Smooth muscle cell (in vitro differentiated cells): ENCODE measurements around the gene AP3S1. TPM values are rescaled to one million over a fixed set of nuclear protein-coding genes. Genes with fewer than 3 reads are reported as not detected.
"Not testable (repeated sequence)": the region's sequence is repeated elsewhere in the genome, so short reads cannot be mapped to it uniquely, and the experiment has no call there.

Experiments
- DNase-seq: peaks from one replicate; lab custom pipeline; 2025; ENCODE audit not compliant: unreplicated experiment; lab: John Stamatoyannopoulos, UW
- H2AFZ ChIP-seq: fragments of 200-600 bp; sonication (generic); 2 replicates; pipeline ENCODE4 v1.6.0; 2016; ENCODE audit warnings: antibody characterized with exemption, low read depth, mild to moderate bottlenecking
- H3F3A ChIP-seq: fragments of 200-600 bp; sonication (generic); 2 replicates; pipeline ENCODE4 v1.6.0; 2017; ENCODE audit warnings: antibody characterized with exemption, low read depth
- H3K27ac ChIP-seq: fragments of 200-600 bp; sonication (generic); 2 replicates; pipeline ENCODE4 v1.5.1; 2016; ENCODE audit warnings: low read depth, mild to moderate bottlenecking
- H3K27me3 ChIP-seq: fragments of 200-600 bp; sonication (generic); 2 replicates; pipeline ENCODE4 v1.6.1; 2016; ENCODE audit warnings: low read depth, mild to moderate bottlenecking
- H3K36me3 ChIP-seq: fragments of 200-600 bp; sonication (generic); 2 replicates; pipeline ENCODE4 v1.5.1; 2016; ENCODE audit warnings: low read depth
- H3K4me1 ChIP-seq: fragments of 200-600 bp; sonication (generic); 2 replicates; pipeline ENCODE4 v1.5.1; 2016; ENCODE audit warnings: low read depth
- H3K4me2 ChIP-seq: fragments of 200-600 bp; sonication (generic); 2 replicates; pipeline ENCODE4 v1.6.0; 2016; ENCODE audit warnings: mild to moderate bottlenecking
- H3K4me3 ChIP-seq: fragments of 200-600 bp; sonication (generic); 2 replicates; pipeline ENCODE4 v1.5.1; 2016; ENCODE audit warnings: mild to moderate bottlenecking
- H3K79me2 ChIP-seq: fragments of 200-600 bp; sonication (generic); 2 replicates; pipeline ENCODE4 v1.6.0; 2016; ENCODE audit warnings: low read depth, mild to moderate bottlenecking
- H3K9ac ChIP-seq: fragments of 200-600 bp; sonication (generic); 2 replicates; pipeline ENCODE4 v1.6.0; 2016; ENCODE audit warnings: low read depth
- H3K9me3 ChIP-seq: fragments of 200-600 bp; sonication (generic); replicated peaks from 2 replicates; pipeline ENCODE4 v1.5.1; 2016; ENCODE audit warnings: low read depth
- H4K20me1 ChIP-seq: fragments of 200-600 bp; sonication (generic); 2 replicates; pipeline ENCODE4 v1.6.0; 2016; ENCODE audit warnings: low read depth
- WGBS: methylation state at CpG from one replicate; pipeline ENCODE4 v1.1.7; 2016; ENCODE audit warnings: low lambda C conversion rate; 5-methylcytosine and 5-hydroxymethylcytosine counted together
- polyA plus RNA-seq: library from polyadenylated mRNA; unstranded; fragments of >200 nt; fragmentation: Nextera tagmentation; extraction: Ambion mirVana; gene quantifications from 2 replicates; pipeline ENCODE4 v1.2.1, GENCODE V29; 2016
- total RNA-seq: library from RNA; depleted of rRNA; stranded (reverse); fragments of >200 nt; gene quantifications from 2 replicates; pipeline ENCODE4 v1.2.3, GENCODE V29; 2014
- TF ChIP-seq, protein P1 (sequence below): fragments of 200-600 bp; sonication (generic); IDR thresholded peaks from 2 replicates; pipeline ENCODE4 v1.5.1; 2017; ENCODE audit warnings: borderline replicate concordance, mild to moderate bottlenecking, antibody characterized with exemption; ENCODE audit not compliant: insufficient read depth, poor library complexity, severe bottlenecking

AP3S1 gene
- total and polyA plus RNA-seq, 2 experiments from 2014 or later = 130 to 191 TPM

DNA sequence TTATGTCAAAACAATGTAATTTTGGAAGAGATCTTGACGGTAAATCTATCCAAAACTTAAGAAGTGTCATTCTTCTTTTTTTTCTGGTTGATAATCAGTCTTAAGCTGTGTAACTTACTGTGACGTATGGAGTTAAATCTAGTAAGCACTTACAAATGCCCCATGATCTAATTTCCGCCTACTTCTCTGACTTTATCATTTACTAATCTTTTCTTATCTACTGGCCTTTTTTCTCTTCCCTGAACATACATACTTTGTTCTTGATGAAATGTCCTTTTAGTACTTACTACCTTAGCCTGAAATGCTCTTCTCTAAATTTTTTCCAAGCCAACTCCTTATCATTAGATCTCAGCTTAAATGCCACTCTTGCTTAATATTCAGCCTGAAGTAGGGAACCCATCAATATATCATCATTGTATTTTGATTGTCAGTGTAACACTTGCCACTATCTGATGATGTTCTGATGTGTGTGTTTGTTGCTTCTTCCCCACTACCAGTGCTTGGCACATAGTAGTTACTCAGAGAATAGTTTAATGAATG is 27.6 kb downstream of the AP3S1 start:
- Histone ChIP-seq H3K9me3 (no peaks in the 10 kb centered on the region), H3K36me3 (no peaks in the 10 kb centered on the region), H3F3A (no peaks in the 10 kb centered on the region), H3K4me1 (no peaks in the 10 kb centered on the region), H3K79me2 (peaks cover 43% of the 10 kb centered on the region), H3K4me2 (no peak overlapping the region), H4K20me1 (peaks cover 68% of the 10 kb centered on the region), H3K27ac (no peak overlapping the region), H3K27me3 (no peaks in the 10 kb centered on the region), H2AFZ (no peak overlapping the region), H3K9ac (no peak overlapping the region), H3K4me3 (no peak overlapping the region)
- TF ChIP-seq, protein P1, sequence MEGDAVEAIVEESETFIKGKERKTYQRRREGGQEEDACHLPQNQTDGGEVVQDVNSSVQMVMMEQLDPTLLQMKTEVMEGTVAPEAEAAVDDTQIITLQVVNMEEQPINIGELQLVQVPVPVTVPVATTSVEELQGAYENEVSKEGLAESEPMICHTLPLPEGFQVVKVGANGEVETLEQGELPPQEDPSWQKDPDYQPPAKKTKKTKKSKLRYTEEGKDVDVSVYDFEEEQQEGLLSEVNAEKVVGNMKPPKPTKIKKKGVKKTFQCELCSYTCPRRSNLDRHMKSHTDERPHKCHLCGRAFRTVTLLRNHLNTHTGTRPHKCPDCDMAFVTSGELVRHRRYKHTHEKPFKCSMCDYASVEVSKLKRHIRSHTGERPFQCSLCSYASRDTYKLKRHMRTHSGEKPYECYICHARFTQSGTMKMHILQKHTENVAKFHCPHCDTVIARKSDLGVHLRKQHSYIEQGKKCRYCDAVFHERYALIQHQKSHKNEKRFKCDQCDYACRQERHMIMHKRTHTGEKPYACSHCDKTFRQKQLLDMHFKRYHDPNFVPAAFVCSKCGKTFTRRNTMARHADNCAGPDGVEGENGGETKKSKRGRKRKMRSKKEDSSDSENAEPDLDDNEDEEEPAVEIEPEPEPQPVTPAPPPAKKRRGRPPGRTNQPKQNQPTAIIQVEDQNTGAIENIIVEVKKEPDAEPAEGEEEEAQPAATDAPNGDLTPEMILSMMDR = no peak
- 48% methylated on average over 3 of the region's 3 CpGs for WGBS
- no peak for DNase-seq

DNA sequence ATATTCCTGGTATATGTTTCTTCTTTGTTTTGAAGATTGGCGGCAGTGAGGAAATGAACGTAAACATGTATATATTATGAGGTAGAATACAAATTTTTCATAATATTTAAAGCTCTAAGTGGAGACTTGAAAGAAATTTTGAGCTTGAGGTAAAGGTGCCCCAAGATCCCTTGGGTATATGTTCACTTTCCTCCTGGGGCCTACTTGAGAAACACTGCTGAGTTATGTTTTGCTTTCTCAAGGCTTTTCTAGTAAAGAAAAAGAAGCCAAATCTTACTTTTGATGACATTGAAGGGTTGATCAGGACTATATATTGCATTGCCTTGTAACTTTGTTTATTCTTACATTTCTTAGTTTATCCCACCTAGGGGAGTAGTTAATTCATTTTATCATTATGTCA is 30.7 kb downstream of the AP3S1 start:
- H3K4me2 ChIP-seq = no peak overlapping the region
- H3K27me3 ChIP-seq = no peaks in the 10 kb centered on the region
- no peaks in the 10 kb centered on the region for H3F3A ChIP-seq
- TF ChIP-seq, protein P1 = no peak
- H3K36me3 ChIP-seq = peaks cover 4% of the 10 kb centered on the region
- no peak for DNase-seq
- H3K4me3 ChIP-seq = no peak overlapping the region
- no peaks in the 10 kb centered on the region for H3K9me3 ChIP-seq
- peaks cover 41% of the 10 kb centered on the region for H4K20me1 ChIP-seq
- peaks cover 18% of the 10 kb centered on the region for H3K79me2 ChIP-seq
- 98% methylated on average over 2 of the region's 2 CpGs for WGBS
- H3K4me1 ChIP-seq = no peaks in the 10 kb centered on the region
- no peak overlapping the region for H3K27ac ChIP-seq
- no peak overlapping the region for H3K9ac ChIP-seq
- no peak overlapping the region for H2AFZ ChIP-seq

DNA sequence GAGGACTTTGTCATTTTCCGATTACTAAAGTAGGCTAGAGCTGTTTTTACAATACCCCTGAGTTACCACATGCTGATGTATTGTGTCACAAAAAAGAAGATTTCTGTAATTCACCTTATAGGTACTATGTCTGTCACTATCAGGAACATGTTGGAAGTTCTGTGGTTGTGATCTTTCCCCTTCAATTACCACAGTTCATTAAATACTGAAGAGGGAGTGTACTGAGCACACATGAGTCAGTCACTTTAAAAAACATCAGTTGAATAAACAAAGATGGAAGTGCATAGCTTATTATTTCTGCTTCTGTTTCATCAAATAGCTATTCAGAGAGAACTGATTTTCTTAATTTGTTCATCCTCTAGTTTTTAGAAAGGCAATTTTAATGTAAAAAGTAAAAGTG is 31.7 kb downstream of the AP3S1 start:
- H3K79me2 ChIP-seq = peaks cover 20% of the 10 kb centered on the region
- 97% methylated on average over 1 of the region's 1 CpG for WGBS
- H3K9ac ChIP-seq = no peak overlapping the region
- no peaks in the 10 kb centered on the region for H3K4me1 ChIP-seq
- H3F3A ChIP-seq = no peaks in the 10 kb centered on the region
- H4K20me1 ChIP-seq = peaks cover 33% of the 10 kb centered on the region
- no peak overlapping the region for H3K4me3 ChIP-seq
- DNase-seq = no peak
- H3K4me2 ChIP-seq = no peak overlapping the region
- H3K36me3 ChIP-seq = peaks cover 4% of the 10 kb centered on the region
- no peak overlapping the region for H2AFZ ChIP-seq
- TF ChIP-seq, protein P1 = no peak
- no peaks in the 10 kb centered on the region for H3K27me3 ChIP-seq
- no peak overlapping the region for H3K27ac ChIP-seq
- no peaks in the 10 kb centered on the region for H3K9me3 ChIP-seq

DNA sequence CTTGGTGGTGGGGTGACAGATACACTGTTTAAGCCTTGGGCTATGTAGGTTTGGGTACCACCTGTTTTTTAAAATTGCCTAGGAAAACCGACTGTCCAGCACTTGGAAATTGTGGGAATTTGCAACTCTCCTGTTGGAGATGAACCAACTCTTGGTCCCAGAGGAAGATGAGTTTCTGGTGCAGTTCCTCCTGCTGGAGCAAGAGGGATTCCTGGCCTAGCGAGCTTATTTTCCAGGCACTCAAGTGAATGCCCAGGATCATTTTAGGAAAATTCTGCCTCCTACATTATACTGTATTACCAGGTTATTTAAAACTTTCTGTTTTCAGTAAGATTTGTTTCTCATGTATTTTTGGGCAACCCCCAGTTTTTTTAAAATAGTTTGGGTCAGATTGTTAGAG is 33.7 kb downstream of the AP3S1 start:
- peaks cover 37% of the 10 kb centered on the region for H4K20me1 ChIP-seq
- H3K9ac ChIP-seq = no peak overlapping the region
- no peaks in the 10 kb centered on the region for H3K4me1 ChIP-seq
- peaks cover 31% of the 10 kb centered on the region for H3K79me2 ChIP-seq
- H3K9me3 ChIP-seq = no peaks in the 10 kb centered on the region
- peaks cover 4% of the 10 kb centered on the region for H3K36me3 ChIP-seq
- H3K27ac ChIP-seq = no peak overlapping the region
- no peak overlapping the region for H3K4me2 ChIP-seq
- H3K4me3 ChIP-seq = no peak overlapping the region
- no peak for DNase-seq
- H3F3A ChIP-seq = no peaks in the 10 kb centered on the region
- no peaks in the 10 kb centered on the region for H3K27me3 ChIP-seq
- H2AFZ ChIP-seq = no peak overlapping the region
- WGBS = 90% methylated on average over 2 of the region's 2 CpGs
- TF ChIP-seq, protein P1 = no peak

DNA sequence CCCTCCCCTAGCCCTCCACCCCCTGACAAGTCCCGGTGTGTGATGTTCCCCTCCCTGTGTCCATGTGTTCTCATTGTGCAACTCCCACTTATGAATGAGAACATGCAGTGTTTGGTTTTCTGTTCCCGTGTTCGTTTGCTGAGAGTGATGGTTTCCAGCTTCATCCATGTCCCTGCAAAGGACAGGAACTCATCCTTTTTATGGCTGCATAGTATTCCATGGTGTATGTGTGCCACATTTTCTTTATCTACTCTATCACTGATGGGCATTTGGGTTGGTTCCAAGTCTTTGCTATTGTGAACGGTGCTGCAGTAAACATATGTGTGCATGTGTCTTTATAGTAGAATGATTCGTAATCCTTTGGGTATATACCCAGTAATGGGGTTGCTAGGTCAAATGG is 35.6 kb downstream of the AP3S1 start:
- H3K9ac ChIP-seq, H3K36me3 ChIP-seq, H2AFZ ChIP-seq, H3K4me2 ChIP-seq, H3F3A ChIP-seq, H3K4me3 ChIP-seq, H3K4me1 ChIP-seq, H3K9me3 ChIP-seq, H3K27me3 ChIP-seq, H3K27ac ChIP-seq, DNase-seq: not testable (repeated sequence)
- WGBS = 95% methylated on average over 5 of the region's 5 CpGs
- Histone ChIP-seq H4K20me1 (peaks cover 53% of the 10 kb centered on the region), H3K79me2 (peaks cover 38% of the 10 kb centered on the region)

DNA sequence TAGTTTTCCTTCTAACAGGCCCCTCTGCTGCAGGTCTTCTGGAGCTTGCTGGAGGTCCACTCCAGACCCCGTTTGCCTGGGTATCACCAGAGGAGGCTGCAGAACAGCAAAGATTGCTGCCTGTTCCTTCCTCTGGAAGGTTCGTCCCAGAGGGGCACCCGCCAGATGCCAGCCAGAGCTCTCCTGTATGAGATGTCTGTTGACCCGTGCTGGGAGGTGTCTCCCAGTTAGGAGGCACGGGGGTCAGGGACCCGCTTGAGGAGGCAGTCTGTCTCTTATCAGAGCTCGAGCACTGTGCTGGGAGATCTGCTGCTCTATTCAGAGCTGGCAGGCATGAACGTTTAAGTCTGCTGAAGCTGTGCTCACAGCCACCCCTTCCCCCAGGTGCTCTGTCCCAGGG is 40.7 kb downstream of the AP3S1 start:
- WGBS = 99% methylated on average over 8 of the region's 8 CpGs
- peaks cover 28% of the 10 kb centered on the region for H3K79me2 ChIP-seq

More for the DNA sequence above, 40.7 kb downstream of the AP3S1 start:
- not testable (repeated sequence) for H3K9ac ChIP-seq, H3F3A ChIP-seq, H2AFZ ChIP-seq, DNase-seq, H3K36me3 ChIP-seq, H3K27ac ChIP-seq, H3K4me2 ChIP-seq, H3K4me3 ChIP-seq, H3K4me1 ChIP-seq, H3K27me3 ChIP-seq, H3K9me3 ChIP-seq
- peaks cover 46% of the 10 kb centered on the region for H4K20me1 ChIP-seq
